PFSK-1 (cell line): ENCODE data around the gene GNAI1.

Experiments
- POLR2AphosphoS5 ChIP-seq: IDR thresholded peaks from 2 replicates; pipeline ENCODE4 v1.6.1; 2012; ENCODE audit warnings: low read depth, mild to moderate bottlenecking, control low read depth, low read length, moderate library complexity
- SIN3A ChIP-seq: IDR thresholded peaks from 2 replicates; pipeline ENCODE4 v1.6.1; 2012; ENCODE audit warnings: mild to moderate bottlenecking, low read length, moderate library complexity, borderline replicate concordance; ENCODE audit not compliant: insufficient read depth
- TAF1 ChIP-seq: IDR thresholded peaks from 2 replicates; pipeline ENCODE4 v1.6.1; 2012; ENCODE audit warnings: low read length, control low read depth, borderline replicate concordance; ENCODE audit not compliant: insufficient read depth
- TF ChIP-seq, protein P1 (sequence below), 2 experiments: IDR thresholded peaks; 2 replicates each; pipeline versions ENCODE4 v1.6.1 to v1.8.0; 2011 to 2012; ENCODE audit warnings: low read depth in 2 of 2, low read length in 2 of 2, control low read depth in 1 of 2, inconsistent platforms in 1 of 2, mild to moderate bottlenecking in 1 of 2, moderate library complexity in 1 of 2; ENCODE audit not compliant: insufficient read depth in 1 of 2

DNA sequence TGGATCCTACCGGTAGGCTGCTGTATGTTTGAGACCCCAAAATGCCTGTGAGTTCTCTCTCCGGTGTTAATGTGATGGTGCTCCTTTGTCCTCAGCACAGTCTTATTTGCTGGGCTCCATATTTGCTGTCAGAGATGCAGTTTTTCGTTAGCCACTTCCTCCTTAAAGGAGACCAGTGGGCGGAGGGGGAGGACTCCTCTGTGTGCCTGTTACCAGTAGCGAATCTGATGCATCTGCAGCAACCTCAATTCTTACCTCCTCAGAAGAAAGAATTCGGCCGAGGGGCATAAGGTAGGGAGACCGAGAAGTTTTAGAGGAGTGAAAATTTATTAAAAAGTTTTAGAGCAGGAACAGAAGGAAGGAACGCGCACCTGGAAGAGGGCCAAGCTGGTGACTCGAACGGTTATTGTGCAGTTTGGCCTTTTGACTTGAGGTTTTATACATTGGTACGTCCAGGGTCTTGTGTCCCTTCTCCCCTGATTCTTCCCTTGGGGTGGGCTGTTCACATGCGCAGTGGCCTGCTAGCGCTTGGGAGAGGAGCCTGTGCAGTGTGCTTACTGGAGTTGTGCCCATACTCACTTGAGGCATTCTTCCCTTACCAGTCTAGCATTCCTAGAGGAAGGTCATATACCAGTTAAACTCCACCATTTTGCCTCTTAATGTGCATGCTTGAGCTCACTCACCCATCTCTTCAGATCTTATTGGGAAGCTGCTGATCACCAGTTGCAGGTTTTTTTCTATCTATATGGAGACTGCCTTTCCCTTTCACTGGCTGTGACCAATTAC, 49.5 kb downstream of the GNAI1 start:
- TF ChIP-seq, protein P1, sequence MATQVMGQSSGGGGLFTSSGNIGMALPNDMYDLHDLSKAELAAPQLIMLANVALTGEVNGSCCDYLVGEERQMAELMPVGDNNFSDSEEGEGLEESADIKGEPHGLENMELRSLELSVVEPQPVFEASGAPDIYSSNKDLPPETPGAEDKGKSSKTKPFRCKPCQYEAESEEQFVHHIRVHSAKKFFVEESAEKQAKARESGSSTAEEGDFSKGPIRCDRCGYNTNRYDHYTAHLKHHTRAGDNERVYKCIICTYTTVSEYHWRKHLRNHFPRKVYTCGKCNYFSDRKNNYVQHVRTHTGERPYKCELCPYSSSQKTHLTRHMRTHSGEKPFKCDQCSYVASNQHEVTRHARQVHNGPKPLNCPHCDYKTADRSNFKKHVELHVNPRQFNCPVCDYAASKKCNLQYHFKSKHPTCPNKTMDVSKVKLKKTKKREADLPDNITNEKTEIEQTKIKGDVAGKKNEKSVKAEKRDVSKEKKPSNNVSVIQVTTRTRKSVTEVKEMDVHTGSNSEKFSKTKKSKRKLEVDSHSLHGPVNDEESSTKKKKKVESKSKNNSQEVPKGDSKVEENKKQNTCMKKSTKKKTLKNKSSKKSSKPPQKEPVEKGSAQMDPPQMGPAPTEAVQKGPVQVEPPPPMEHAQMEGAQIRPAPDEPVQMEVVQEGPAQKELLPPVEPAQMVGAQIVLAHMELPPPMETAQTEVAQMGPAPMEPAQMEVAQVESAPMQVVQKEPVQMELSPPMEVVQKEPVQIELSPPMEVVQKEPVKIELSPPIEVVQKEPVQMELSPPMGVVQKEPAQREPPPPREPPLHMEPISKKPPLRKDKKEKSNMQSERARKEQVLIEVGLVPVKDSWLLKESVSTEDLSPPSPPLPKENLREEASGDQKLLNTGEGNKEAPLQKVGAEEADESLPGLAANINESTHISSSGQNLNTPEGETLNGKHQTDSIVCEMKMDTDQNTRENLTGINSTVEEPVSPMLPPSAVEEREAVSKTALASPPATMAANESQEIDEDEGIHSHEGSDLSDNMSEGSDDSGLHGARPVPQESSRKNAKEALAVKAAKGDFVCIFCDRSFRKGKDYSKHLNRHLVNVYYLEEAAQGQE (IDR thresholded peaks at IDR 0.05; ENCODE audit: insufficient read depth in 1 of 2, low read depth in 2 of 2, low read length in 2 of 2): no peak
- TF ChIP-seq TAF1: no peak
- TF ChIP-seq SIN3A: no peak
- TF ChIP-seq POLR2AphosphoS5: no peak
